HepG2 (cell line): ENCODE measurements around the gene PFAS. TPM values are rescaled to one million over a fixed set of nuclear protein-coding genes. Genes with fewer than 3 reads are reported as not detected.

ENCODE experiments used
- CENPT ChIP-seq: sonication (generic); formaldehyde crosslinking; IDR thresholded peaks from 2 replicates; pipeline ENCODE4 v1.8.0; 2022; ENCODE audit warnings: low read depth, mild to moderate bottlenecking, moderate library complexity, missing genetic modification reagents
- HNRNPK ChIP-seq: fragments of 200-400 bp; formaldehyde crosslinking; IDR thresholded peaks from 2 replicates; pipeline ENCODE4 v1.6.1; 2018; ENCODE audit warnings: low read length, low read depth, moderate library complexity, mild to moderate bottlenecking; ENCODE audit not compliant: poor library complexity, severe bottlenecking
- NCOA1 ChIP-seq: sonication (generic); formaldehyde crosslinking; IDR thresholded peaks from 2 replicates; pipeline ENCODE4 v1.9.0; 2021; ENCODE audit warnings: missing genetic modification reagents
- PTBP1 ChIP-seq: fragments of 200-400 bp; formaldehyde crosslinking; IDR thresholded peaks from 2 replicates; pipeline ENCODE4 v1.6.1; 2018; ENCODE audit warnings: low read length, low read depth; ENCODE audit not compliant: poor library complexity, severe bottlenecking
- SP5 ChIP-seq: IDR thresholded peaks from 2 replicates; pipeline ENCODE4 v1.6.1; 2016; ENCODE audit warnings: low read depth, borderline replicate concordance
- TBX2 ChIP-seq: sonication (generic); formaldehyde crosslinking; IDR thresholded peaks from 2 replicates; pipeline ENCODE4 v1.5.0; 2020; ENCODE audit warnings: missing genetic modification reagents, mild to moderate bottlenecking, borderline replicate concordance
- YEATS2 ChIP-seq: sonication (generic); formaldehyde crosslinking; IDR thresholded peaks from 2 replicates; pipeline ENCODE4 v1.4.0; 2020; ENCODE audit warnings: missing genetic modification reagents, borderline replicate concordance
- ZNF232 ChIP-seq: sonication (generic); formaldehyde crosslinking; IDR thresholded peaks from 2 replicates; pipeline ENCODE4 v1.4.0; 2020; ENCODE audit warnings: missing genetic modification reagents, borderline replicate concordance
- ZNF570 ChIP-seq: sonication (generic); formaldehyde crosslinking; IDR thresholded peaks from 2 replicates; pipeline ENCODE4 v1.4.0; 2020; ENCODE audit warnings: mild to moderate bottlenecking, missing genetic modification reagents, borderline replicate concordance
- ZNF672 ChIP-seq: sonication (generic); formaldehyde crosslinking; IDR thresholded peaks from 2 replicates; pipeline ENCODE4 v1.8.1; 2022; ENCODE audit warnings: missing genetic modification reagents
- ZNF878 ChIP-seq: sonication (generic); formaldehyde crosslinking; IDR thresholded peaks from 2 replicates; pipeline ENCODE4 v1.8.1; 2023; ENCODE audit warnings: mild to moderate bottlenecking, missing genetic modification reagents, moderate library complexity
- polyA plus RNA-seq, 8 experiments: library from polyadenylated mRNA; depleted of rRNA in 3 of 8; stranded (reverse) in 7 of 8; unstranded in 1 of 8; fragments of >200 nt; fragmentation: Illumina TruSeq in 4 of 8; extraction: Trizol in 4 of 8; gene quantifications; 2 replicates each; pipeline versions ENCODE4 v1.2.1 to v1.2.3, GENCODE V29; 2011 to 2016; ENCODE audit warnings: low read depth in 4 of 8, missing spikeins in 1 of 8, mixed read lengths in 1 of 8; ENCODE audit not compliant: insufficient read depth in 1 of 8
- total RNA-seq, 5 experiments: library from RNA; depleted of rRNA; stranded (reverse); fragments of >200 nt; fragmentation: Illumina TruSeq; extraction: Trizol; gene quantifications; 2 replicates each; pipeline ENCODE4 v1.2.3, GENCODE V29; 2016; ENCODE audit warnings: low read depth in 1 of 5
- TF ChIP-seq, protein P1 (sequence below): sonication (generic); formaldehyde crosslinking; IDR thresholded peaks from 2 replicates; pipeline ENCODE4 v1.5.1; 2020; ENCODE audit warnings: missing genetic modification reagents, mild to moderate bottlenecking, borderline replicate concordance
- TF ChIP-seq, protein P2 (sequence below): sonication (generic); formaldehyde crosslinking; IDR thresholded peaks from 2 replicates; pipeline ENCODE4 v1.4.0; 2020; ENCODE audit warnings: missing genetic modification reagents
- TF ChIP-seq, protein P3 (sequence below): sonication (generic); formaldehyde crosslinking; IDR thresholded peaks from 2 replicates; pipeline ENCODE4 v1.5.0; 2020; ENCODE audit warnings: missing genetic modification reagents, mild to moderate bottlenecking, borderline replicate concordance
- TF ChIP-seq, protein P4 (sequence below): sonication (generic); formaldehyde crosslinking; IDR thresholded peaks from 2 replicates; pipeline ENCODE4 v1.4.0; 2020; ENCODE audit warnings: missing genetic modification reagents
- TF ChIP-seq, protein P5 (sequence below): sonication (generic); formaldehyde crosslinking; IDR thresholded peaks from 2 replicates; pipeline ENCODE4 v1.5.0; 2020; ENCODE audit warnings: missing genetic modification reagents, mild to moderate bottlenecking, borderline replicate concordance

The PFAS gene
- total and polyA plus RNA-seq, 2 of the 13 experiments (the other 11 are each of a cell fraction or from before 2014, with no cell fraction given), result 49.4 to 58.2 TPM

DNA sequence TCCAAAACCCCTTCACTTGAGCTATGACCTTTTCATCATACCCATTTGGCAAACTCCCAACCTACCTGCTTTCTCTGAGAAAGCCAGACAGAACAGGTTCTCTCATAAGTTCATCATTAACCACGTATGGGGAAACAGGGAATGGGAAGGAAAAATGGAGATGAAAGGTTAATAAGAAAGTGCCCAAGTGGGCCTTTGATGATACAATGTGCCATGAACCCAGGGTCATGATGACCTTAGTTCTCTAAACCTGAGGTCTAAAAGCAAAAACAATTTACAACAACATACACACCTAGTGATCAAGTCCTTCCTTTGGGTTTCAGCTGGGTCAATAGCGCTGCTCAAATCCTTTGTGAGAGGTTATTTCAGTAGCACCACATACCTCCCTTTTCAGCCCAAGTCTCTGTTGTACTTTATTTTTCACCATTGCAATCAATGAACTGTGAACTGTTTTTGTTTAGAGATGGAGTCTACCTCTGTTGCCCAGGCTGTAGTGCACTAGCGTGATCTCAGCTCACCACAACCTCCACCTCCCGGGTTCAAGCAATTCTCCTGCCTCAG lies 24.9 kb downstream of the PFAS start (continued):
- TF ChIP-seq, protein P1, sequence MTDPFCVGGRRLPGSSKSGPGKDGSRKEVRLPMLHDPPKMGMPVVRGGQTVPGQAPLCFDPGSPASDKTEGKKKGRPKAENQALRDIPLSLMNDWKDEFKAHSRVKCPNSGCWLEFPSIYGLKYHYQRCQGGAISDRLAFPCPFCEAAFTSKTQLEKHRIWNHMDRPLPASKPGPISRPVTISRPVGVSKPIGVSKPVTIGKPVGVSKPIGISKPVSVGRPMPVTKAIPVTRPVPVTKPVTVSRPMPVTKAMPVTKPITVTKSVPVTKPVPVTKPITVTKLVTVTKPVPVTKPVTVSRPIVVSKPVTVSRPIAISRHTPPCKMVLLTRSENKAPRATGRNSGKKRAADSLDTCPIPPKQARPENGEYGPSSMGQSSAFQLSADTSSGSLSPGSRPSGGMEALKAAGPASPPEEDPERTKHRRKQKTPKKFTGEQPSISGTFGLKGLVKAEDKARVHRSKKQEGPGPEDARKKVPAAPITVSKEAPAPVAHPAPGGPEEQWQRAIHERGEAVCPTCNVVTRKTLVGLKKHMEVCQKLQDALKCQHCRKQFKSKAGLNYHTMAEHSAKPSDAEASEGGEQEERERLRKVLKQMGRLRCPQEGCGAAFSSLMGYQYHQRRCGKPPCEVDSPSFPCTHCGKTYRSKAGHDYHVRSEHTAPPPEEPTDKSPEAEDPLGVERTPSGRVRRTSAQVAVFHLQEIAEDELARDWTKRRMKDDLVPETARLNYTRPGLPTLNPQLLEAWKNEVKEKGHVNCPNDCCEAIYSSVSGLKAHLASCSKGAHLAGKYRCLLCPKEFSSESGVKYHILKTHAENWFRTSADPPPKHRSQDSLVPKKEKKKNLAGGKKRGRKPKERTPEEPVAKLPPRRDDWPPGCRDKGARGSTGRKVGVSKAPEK, result no peak
- TF ChIP-seq ZNF570 (CRISPR knock-in tag) (no peak), ZNF672 (CRISPR knock-in tag) (no peak), CENPT (CRISPR knock-in tag) (no peak), NCOA1 (CRISPR knock-in tag) (no peak), TBX2 (CRISPR knock-in tag) (peak; percentile 90), HNRNPK (no peak), PTBP1 (no peak), ZNF878 (CRISPR knock-in tag) (peak; percentile 56; the same call in 1 of the 2 replicates), YEATS2 (CRISPR knock-in tag) (no peak), SP5 (no peak), ZNF232 (CRISPR knock-in tag) (no peak)
- TF ChIP-seq, protein P2, sequence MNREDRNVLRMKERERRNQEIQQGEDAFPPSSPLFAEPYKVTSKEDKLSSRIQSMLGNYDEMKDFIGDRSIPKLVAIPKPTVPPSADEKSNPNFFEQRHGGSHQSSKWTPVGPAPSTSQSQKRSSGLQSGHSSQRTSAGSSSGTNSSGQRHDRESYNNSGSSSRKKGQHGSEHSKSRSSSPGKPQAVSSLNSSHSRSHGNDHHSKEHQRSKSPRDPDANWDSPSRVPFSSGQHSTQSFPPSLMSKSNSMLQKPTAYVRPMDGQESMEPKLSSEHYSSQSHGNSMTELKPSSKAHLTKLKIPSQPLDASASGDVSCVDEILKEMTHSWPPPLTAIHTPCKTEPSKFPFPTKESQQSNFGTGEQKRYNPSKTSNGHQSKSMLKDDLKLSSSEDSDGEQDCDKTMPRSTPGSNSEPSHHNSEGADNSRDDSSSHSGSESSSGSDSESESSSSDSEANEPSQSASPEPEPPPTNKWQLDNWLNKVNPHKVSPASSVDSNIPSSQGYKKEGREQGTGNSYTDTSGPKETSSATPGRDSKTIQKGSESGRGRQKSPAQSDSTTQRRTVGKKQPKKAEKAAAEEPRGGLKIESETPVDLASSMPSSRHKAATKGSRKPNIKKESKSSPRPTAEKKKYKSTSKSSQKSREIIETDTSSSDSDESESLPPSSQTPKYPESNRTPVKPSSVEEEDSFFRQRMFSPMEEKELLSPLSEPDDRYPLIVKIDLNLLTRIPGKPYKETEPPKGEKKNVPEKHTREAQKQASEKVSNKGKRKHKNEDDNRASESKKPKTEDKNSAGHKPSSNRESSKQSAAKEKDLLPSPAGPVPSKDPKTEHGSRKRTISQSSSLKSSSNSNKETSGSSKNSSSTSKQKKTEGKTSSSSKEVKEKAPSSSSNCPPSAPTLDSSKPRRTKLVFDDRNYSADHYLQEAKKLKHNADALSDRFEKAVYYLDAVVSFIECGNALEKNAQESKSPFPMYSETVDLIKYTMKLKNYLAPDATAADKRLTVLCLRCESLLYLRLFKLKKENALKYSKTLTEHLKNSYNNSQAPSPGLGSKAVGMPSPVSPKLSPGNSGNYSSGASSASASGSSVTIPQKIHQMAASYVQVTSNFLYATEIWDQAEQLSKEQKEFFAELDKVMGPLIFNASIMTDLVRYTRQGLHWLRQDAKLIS, result no peak
- TF ChIP-seq, protein P3, sequence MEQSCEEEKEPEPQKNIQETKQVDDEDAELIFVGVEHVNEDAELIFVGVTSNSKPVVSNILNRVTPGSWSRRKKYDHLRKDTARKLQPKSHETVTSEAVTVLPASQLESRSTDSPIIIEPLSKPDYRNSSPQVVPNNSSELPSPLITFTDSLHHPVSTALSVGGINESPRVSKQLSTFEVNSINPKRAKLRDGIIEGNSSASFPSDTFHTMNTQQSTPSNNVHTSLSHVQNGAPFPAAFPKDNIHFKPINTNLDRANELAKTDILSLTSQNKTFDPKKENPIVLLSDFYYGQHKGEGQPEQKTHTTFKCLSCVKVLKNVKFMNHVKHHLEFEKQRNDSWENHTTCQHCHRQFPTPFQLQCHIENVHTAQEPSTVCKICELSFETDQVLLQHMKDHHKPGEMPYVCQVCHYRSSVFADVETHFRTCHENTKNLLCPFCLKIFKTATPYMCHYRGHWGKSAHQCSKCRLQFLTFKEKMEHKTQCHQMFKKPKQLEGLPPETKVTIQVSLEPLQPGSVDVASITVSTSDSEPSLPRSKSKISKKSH, result no peak
- TF ChIP-seq, protein P4, sequence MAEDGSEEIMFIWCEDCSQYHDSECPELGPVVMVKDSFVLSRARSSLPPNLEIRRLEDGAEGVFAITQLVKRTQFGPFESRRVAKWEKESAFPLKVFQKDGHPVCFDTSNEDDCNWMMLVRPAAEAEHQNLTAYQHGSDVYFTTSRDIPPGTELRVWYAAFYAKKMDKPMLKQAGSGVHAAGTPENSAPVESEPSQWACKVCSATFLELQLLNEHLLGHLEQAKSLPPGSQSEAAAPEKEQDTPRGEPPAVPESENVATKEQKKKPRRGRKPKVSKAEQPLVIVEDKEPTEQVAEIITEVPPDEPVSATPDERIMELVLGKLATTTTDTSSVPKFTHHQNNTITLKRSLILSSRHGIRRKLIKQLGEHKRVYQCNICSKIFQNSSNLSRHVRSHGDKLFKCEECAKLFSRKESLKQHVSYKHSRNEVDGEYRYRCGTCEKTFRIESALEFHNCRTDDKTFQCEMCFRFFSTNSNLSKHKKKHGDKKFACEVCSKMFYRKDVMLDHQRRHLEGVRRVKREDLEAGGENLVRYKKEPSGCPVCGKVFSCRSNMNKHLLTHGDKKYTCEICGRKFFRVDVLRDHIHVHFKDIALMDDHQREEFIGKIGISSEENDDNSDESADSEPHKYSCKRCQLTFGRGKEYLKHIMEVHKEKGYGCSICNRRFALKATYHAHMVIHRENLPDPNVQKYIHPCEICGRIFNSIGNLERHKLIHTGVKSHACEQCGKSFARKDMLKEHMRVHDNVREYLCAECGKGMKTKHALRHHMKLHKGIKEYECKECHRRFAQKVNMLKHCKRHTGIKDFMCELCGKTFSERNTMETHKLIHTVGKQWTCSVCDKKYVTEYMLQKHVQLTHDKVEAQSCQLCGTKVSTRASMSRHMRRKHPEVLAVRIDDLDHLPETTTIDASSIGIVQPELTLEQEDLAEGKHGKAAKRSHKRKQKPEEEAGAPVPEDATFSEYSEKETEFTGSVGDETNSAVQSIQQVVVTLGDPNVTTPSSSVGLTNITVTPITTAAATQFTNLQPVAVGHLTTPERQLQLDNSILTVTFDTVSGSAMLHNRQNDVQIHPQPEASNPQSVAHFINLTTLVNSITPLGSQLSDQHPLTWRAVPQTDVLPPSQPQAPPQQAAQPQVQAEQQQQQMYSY, result no peak
- TF ChIP-seq, protein P5, sequence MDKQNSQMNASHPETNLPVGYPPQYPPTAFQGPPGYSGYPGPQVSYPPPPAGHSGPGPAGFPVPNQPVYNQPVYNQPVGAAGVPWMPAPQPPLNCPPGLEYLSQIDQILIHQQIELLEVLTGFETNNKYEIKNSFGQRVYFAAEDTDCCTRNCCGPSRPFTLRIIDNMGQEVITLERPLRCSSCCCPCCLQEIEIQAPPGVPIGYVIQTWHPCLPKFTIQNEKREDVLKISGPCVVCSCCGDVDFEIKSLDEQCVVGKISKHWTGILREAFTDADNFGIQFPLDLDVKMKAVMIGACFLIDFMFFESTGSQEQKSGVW (CRISPR knock-in tag), result no peak
